Cardiac fibroblast (primary cell): ENCODE data around the gene MCTP1.

Source experiments
- DNase-seq, 2 donors: peaks; one replicate each; pipeline versions ENCODE4 v3.0.0 to v3.0.0-alpha.2; 2010; ENCODE audit warnings: low read depth in 2 of 2
- H3K4me3 ChIP-seq, 2 donors: replicated peaks in 1 of 2; 1 replicate in 1 of 2; 2 replicates in 1 of 2; pipeline ENCODE4 v1.5.1; 2011; ENCODE audit warnings: low read depth in 2 of 2, low read length in 2 of 2, mild to moderate bottlenecking in 2 of 2, moderate library complexity in 1 of 2
- CTCF ChIP-seq: IDR thresholded peaks from one replicate; pipeline ENCODE4 v1.5.1; 2011; ENCODE audit warnings: low read depth, mild to moderate bottlenecking, low read length, inconsistent platforms

Gene MCTP1

DNA sequence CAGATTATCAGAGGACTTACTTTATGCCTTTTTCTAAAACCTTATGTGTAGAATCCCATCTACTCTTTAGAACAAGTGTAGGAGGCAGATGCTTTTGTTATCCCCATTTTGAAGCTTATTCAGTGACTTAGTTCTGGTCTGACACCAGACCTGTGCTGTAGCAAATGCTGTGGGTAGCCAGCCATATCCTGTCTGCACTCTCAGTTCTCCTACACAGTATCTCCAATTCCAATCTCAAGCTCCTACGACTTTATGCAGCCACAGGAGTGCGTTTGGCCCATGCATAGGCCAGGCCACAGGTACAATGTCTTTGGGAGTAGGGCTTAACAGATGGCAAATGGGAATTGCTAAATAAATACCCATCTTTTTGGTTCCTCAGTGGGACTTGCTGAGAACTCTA is 292.6 kb downstream of the MCTP1 start:
- no peak overlapping the region for H3K4me3 ChIP-seq
- TF ChIP-seq CTCF = no peak
- no peak for DNase-seq

- peak; percentile 61 to 91 for DNase-seq
- no peak for TF ChIP-seq CTCF
Measured at GRCh38 chr5:94983861-94984535, 300.9 kb downstream of the MCTP1 start.

GRCh38 chr5:94977437-94977836 is 307.5 kb downstream of the MCTP1 start:
- TF ChIP-seq CTCF = no peak
- H3K4me3 ChIP-seq = no peak overlapping the region
- no peak for DNase-seq

More at GRCh38 chr5:94983861-94984535, 300.9 kb downstream of the MCTP1 start:
- no peak overlapping the region for H3K4me3 ChIP-seq

GRCh38 chr5:94976853-94977252 is 308.0 kb downstream of the MCTP1 start:
- no peak for DNase-seq
- TF ChIP-seq CTCF = no peak
- H3K4me3 ChIP-seq = no peak overlapping the region

DNA sequence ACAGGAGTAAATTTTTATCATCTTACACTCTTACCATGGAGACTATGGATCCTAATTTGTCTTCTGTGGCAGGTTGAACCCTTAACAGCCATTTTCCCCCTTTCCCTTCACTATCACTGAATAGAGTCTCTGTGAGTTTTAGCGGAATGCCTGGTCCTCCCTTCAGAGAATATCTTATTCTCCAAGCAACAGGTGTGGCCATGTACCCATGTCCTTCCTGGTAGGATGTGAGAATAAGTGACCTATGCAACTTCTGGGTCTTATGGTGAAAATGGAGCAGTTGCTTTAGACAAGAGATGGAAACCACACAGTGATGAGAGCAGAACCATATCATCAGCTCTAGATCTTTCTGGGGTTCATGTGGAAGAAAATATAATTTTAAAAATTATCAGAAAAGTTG is 312.6 kb downstream of the MCTP1 start:
- TF ChIP-seq CTCF = no peak
- H3K4me3 ChIP-seq = no peak overlapping the region
- DNase-seq = no peak

DNA sequence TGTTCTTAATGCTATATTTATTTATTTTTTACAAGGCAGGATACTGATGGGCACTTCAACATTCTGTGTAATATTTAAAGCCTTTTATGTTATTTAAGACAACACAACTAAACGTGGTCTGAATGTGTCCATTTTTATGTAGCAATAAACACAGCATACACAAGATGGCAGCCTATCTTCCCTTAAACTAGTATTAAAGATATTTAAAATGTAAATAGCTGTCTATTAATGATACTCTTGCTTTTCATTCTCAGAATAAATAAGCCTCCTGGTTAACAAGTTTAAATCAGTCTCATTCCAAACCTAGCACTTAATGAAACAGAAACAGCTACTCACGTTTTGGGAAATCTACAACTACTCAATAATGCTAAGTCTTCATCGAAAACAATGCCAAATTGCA is 315.7 kb downstream of the MCTP1 start:
- DNase-seq = peak; percentile 33 to 65
- no peak overlapping the region for H3K4me3 ChIP-seq
- TF ChIP-seq CTCF = peak; percentile 33
